Lung (tissue), 12 donors: ENCODE data around the gene LRIG1. TPM values are rescaled to one million over a fixed set of nuclear protein-coding genes. Genes with fewer than 3 reads are reported as not detected.
A peak's percentile ranks its signal among the peaks of the same experiment; 100 is the strongest.

Source experiments
- ATAC-seq: fragments of 200-7000 bp; cut with Tn5 transposase; one replicate; pipeline ENCODE4 v1.9.1; 2020; ENCODE audit warnings: moderate number of reproducible peaks; ENCODE audit not compliant: insufficient read depth, low FRiP score
- DNase-seq, 3 donors: peaks; one replicate each; pipeline ENCODE4 v3.0.0-alpha.2; 2013 to 2017
- H3K27ac ChIP-seq, 2 donors: one replicate each; pipeline ENCODE4 v1.5.1; 2013; ENCODE audit warnings: mild to moderate bottlenecking in 2 of 2, moderate library complexity in 2 of 2, control low read depth in 1 of 2, inconsistent platforms in 1 of 2, low read depth in 1 of 2, low read length in 1 of 2
- H3K27me3 ChIP-seq, 3 donors: one replicate each; pipeline ENCODE4 v1.5.1; 2013; ENCODE audit warnings: low read length in 2 of 3; ENCODE audit not compliant: control insufficient read depth in 3 of 3, insufficient read depth in 3 of 3
- H3K36me3 ChIP-seq, 4 donors: one replicate each; pipeline ENCODE4 v1.5.1; 2013; ENCODE audit warnings: low read length in 4 of 4, mild to moderate bottlenecking in 1 of 4, moderate library complexity in 1 of 4; ENCODE audit not compliant: control insufficient read depth in 4 of 4, insufficient read depth in 4 of 4
- H3K4me1 ChIP-seq, 5 donors: one replicate each; pipeline ENCODE4 v1.5.1; 2013; ENCODE audit warnings: low read length in 5 of 5, mild to moderate bottlenecking in 2 of 5, moderate library complexity in 1 of 5; ENCODE audit not compliant: control insufficient read depth in 5 of 5, insufficient read depth in 5 of 5
- H3K4me3 ChIP-seq: one replicate; pipeline ENCODE4 v1.5.1; 2013; ENCODE audit warnings: mild to moderate bottlenecking, control low read depth, moderate library complexity
- H3K9ac ChIP-seq, 2 donors: one replicate each; pipeline ENCODE4 v1.5.1; 2013; ENCODE audit warnings: low read length in 2 of 2, control low read depth in 1 of 2; ENCODE audit not compliant: insufficient read depth in 1 of 2
- H3K9me3 ChIP-seq, 4 donors: one replicate each; pipeline ENCODE4 v1.5.1; 2013; ENCODE audit warnings: low read length in 3 of 4, mild to moderate bottlenecking in 1 of 4, moderate library complexity in 1 of 4; ENCODE audit not compliant: control insufficient read depth in 4 of 4, insufficient read depth in 3 of 4
- CTCF ChIP-seq: IDR thresholded peaks from 2 replicates; pipeline ENCODE4 v1.5.1; 2012; ENCODE audit warnings: mild to moderate bottlenecking; ENCODE audit errors: control extremely low read depth, extremely low read depth
- WGBS, 2 donors: extraction: QIAGEN DNeasy Blood & Tissue Kit; methylation state at CpG; one replicate each; pipeline ENCODE4 v1.1.7; 2013; 5-methylcytosine and 5-hydroxymethylcytosine counted together
- polyA plus RNA-seq, 2 donors: library from polyadenylated mRNA; stranded (reverse); fragments of 200-250 nt; gene quantifications; one replicate each; pipeline ENCODE4 v1.2.1, GENCODE V29; 2013
- total RNA-seq, 2 donors: library from RNA; depleted of rRNA in 1 of 2; stranded (reverse); fragments of >200 nt in 1 of 2; gene quantifications; one replicate each; pipeline ENCODE4 v1.2.1, GENCODE V29; 2014 to 2021
- donor health status: control.
- donor health status: control.
- donor health status: Bipolar disorder and iron deficiency.
- donor health status: healthy.
- donor health status: DM: yes; HTN: yes; CAD: no.

LRIG1 gene
- total and polyA plus RNA-seq, 4 donors = 21.9 to 97.4 (median 42.2) TPM

DNA sequence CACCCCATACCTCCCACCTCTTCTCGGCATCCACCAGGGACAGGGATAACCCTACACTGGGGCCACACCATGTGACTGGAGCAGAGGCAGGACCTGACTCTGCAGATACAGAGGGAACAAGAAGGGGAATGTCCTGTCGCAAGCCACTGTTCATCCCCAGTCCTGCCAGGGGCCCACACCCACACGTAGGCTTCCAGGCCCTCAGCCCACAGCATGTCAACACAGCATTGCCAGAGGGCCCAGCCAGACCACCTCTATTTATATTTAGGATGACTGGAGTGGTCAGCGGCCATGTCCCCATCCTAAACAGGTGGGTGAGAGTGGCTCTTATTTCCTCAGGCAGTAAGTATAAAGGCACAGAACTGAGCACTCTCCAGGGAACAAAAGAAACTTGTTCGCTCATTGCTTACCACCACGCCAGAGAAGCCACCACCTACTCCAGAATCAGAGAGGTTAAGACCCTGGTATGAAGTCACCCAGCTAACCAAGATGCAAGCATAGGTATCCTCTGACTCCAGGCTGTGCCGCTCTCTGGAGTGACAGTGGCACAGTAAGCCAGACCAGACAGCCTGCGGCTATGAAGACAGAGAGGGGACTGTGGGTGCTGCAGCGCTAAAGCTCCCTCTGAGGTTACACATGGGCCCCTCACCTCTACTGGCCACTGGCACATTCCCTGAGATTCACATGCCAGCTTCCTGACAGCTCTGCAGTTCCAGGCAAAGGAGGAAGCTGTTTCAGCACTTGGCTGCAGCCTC, 67.9 kb downstream of the LRIG1 start:
- no peaks in the 10 kb centered on the region for H3K9me3 ChIP-seq
- no peak for TF ChIP-seq CTCF
- peaks cover 0 to 3% (median 1%) of the 10 kb centered on the region in 4 donors for H3K36me3 ChIP-seq
- H3K4me3 ChIP-seq = no peak overlapping the region
- H3K27me3 ChIP-seq = no peaks in the 10 kb centered on the region
- ATAC-seq (no peak), DNase-seq (peak in 1 of 3 donors; percentile 31)
- no peak overlapping the region for H3K9ac ChIP-seq
- peak overlapping the region in 1 of 2 donors; percentile 32 for H3K27ac ChIP-seq
- 75 to 83% methylated on average over 9 of the region's 9 CpGs for WGBS, 2 donors
- peaks cover 7 to 31% (median 13%) of the 10 kb centered on the region in 5 donors for H3K4me1 ChIP-seq

DNA sequence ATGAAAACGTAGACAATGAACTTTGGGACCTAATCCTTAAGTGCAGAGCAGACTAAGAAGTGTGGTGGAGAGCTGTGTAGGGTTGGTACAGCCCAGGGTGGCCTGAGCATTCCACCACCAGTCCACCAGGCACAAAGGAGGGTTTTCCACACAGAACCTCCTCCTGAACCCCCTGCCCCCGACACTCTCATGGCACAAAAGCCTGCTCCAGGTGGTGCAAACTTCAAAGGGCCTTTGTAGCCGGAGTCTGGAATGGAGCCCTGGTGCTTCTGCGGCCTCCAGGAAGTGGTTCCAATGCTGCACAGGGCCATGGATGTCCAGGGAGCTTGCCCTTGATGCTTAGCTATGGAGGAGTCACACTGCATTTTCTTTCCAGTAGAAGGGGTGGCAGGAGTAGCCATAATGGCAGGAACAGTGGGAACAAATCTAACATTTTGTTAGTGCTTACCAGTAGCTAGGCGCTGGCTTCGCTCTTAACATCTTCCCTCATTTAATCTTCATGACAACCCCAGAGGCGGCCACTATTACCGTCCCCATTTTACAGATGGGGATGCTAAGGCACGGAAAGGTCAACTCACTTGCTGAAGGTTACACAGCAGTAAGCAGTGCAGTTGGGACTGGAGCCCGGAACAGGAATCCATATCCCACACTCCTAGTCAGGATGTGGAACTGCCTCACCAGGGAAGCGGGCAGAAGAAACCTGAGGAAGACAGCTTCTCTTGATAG, 68.6 kb downstream of the LRIG1 start:
- TF ChIP-seq CTCF = no peak
- peaks cover 10 to 29% (median 15%) of the 10 kb centered on the region in 5 donors for H3K4me1 ChIP-seq

GRCh38 chr3:66431494-66431893, 69.3 kb downstream of the LRIG1 start:
- Histone ChIP-seq H3K4me3 (no peak overlapping the region), H3K27me3 (no peaks in the 10 kb centered on the region), H3K9ac (no peak overlapping the region), H3K9me3 (no peaks in the 10 kb centered on the region), H3K36me3 (peaks cover 0 to 3% (median 1%) of the 10 kb centered on the region in 4 donors), H3K4me1 (peaks cover 10 to 28% (median 15%) of the 10 kb centered on the region in 5 donors), H3K27ac (no peak overlapping the region)
- TF ChIP-seq CTCF = no peak
- WGBS, 2 donors = 91 to 92% methylated on average over 3 of the region's 3 CpGs
- no peak for DNase-seq
- no peak for ATAC-seq

More for the DNA sequence above, 68.6 kb downstream of the LRIG1 start:
- WGBS, 2 donors = 92 to 95% methylated on average over 11 of the region's 11 CpGs
- H3K36me3 ChIP-seq = peaks cover 0 to 3% (median 1%) of the 10 kb centered on the region in 4 donors
- no peak for DNase-seq
- no peak overlapping the region for H3K4me3 ChIP-seq
- H3K27me3 ChIP-seq = no peaks in the 10 kb centered on the region
- H3K27ac ChIP-seq = peak overlapping the region in 1 of 2 donors; percentile 2
- H3K9me3 ChIP-seq = no peaks in the 10 kb centered on the region
- ATAC-seq = no peak
- no peak overlapping the region for H3K9ac ChIP-seq
